HEK293 (cell line): ENCODE measurements around the gene DGKQ.

Source experiments
- CTCF ChIA-PET: fragments of 350-600 bp; formaldehyde crosslinking; extraction: SDS; loops from one replicate; lab custom pipeline; 2021; ENCODE audit warnings: antibody characterized with exemption; lab: Yijun Ruan, JAX
- POLR2A ChIA-PET: fragments of 300-600 bp; formaldehyde crosslinking; extraction: SDS; loops from one replicate; lab custom pipeline; 2020; ENCODE audit warnings: antibody characterized with exemption, inconsistent platforms; lab: Yijun Ruan, JAX
- H3K27ac ChIP-seq: fragments of 200-500 bp; sonication (Bioruptor generic); 2 replicates; pipeline ENCODE4 v1.5.1; 2014; ENCODE audit warnings: low read depth, low read length, control low read depth, inconsistent platforms; ENCODE audit errors: extremely low read depth
- H3K36me3 ChIP-seq, 2 experiments: fragments of 200-500 bp in 1 of 2; sonication (Bioruptor generic) in 1 of 2; 1 replicate in 1 of 2; 2 replicates in 1 of 2; pipeline ENCODE4 v1.5.1; 2014 to 2017; ENCODE audit warnings: inconsistent platforms in 2 of 2, low read length in 2 of 2; ENCODE audit not compliant: control insufficient read depth in 2 of 2, insufficient read depth in 1 of 2
- H3K4me1 ChIP-seq: fragments of 200-500 bp; sonication (Bioruptor generic); 2 replicates; pipeline ENCODE4 v1.5.1; 2014; ENCODE audit warnings: mild to moderate bottlenecking, low read length, inconsistent platforms; ENCODE audit not compliant: control insufficient read depth, insufficient read depth
- H3K4me3 ChIP-seq: 2 replicates; pipeline ENCODE4 v1.5.1; 2011; ENCODE audit warnings: low read depth, mild to moderate bottlenecking, control low read depth, low read length, moderate library complexity
- H3K9me3 ChIP-seq: fragments of 200-500 bp; sonication (Bioruptor generic); 2 replicates; pipeline ENCODE4 v1.5.1; 2014; ENCODE audit warnings: low read depth, low read length, inconsistent platforms; ENCODE audit not compliant: control insufficient read depth, insufficient read depth
- BCL11B ChIP-seq: fragments of 450-650 bp; formaldehyde crosslinking; IDR thresholded peaks from 2 replicates; pipeline ENCODE4 v1.5.1; 2016; ENCODE audit warnings: low read depth, missing biosample characterization, missing genetic modification characterization
- EGR2 ChIP-seq: fragments of 450-650 bp; formaldehyde crosslinking; IDR thresholded peaks from 2 replicates; pipeline ENCODE4 v1.5.1; 2016; ENCODE audit warnings: low read depth, missing biosample characterization, missing genetic modification characterization
- GLIS2 ChIP-seq: fragments of 450-650 bp; formaldehyde crosslinking; IDR thresholded peaks from 2 replicates; pipeline ENCODE4 v1.5.1; 2016; ENCODE audit warnings: missing biosample characterization, missing genetic modification characterization
- IKZF3 ChIP-seq: fragments of 450-650 bp; IDR thresholded peaks from 2 replicates; pipeline ENCODE4 v1.5.0; 2018; ENCODE audit warnings: missing biosample characterization, mild to moderate bottlenecking, missing genetic modification characterization, moderate library complexity
- OSR2 ChIP-seq: fragments of 450-650 bp; formaldehyde crosslinking; IDR thresholded peaks from 2 replicates; pipeline ENCODE4 v1.5.1; 2016; ENCODE audit warnings: missing biosample characterization, missing genetic modification characterization
- PRDM1 ChIP-seq: fragments of 450-650 bp; formaldehyde crosslinking; IDR thresholded peaks from 2 replicates; pipeline ENCODE4; 2016; ENCODE audit warnings: missing biosample characterization, missing genetic modification characterization
- SALL2 ChIP-seq: fragments of 450-650 bp; formaldehyde crosslinking; IDR thresholded peaks from 2 replicates; pipeline ENCODE4 v1.5.0; 2017; ENCODE audit warnings: missing biosample characterization, mild to moderate bottlenecking, missing genetic modification characterization, borderline replicate concordance
- SETDB1 ChIP-seq: IDR thresholded peaks from one replicate; pipeline ENCODE4 v1.6.1; 2017; ENCODE audit warnings: mild to moderate bottlenecking, low read length, moderate library complexity, mixed read lengths; ENCODE audit not compliant: insufficient read length
- SP2 ChIP-seq: fragments of 450-650 bp; formaldehyde crosslinking; IDR thresholded peaks from 2 replicates; pipeline ENCODE4 v1.5.1; 2016; ENCODE audit warnings: missing biosample characterization, missing genetic modification characterization
- SP3 ChIP-seq: fragments of 450-650 bp; formaldehyde crosslinking; IDR thresholded peaks from 2 replicates; pipeline ENCODE4 v1.5.1; 2016; ENCODE audit warnings: missing biosample characterization, missing genetic modification characterization
- SP7 ChIP-seq: fragments of 450-650 bp; formaldehyde crosslinking; IDR thresholded peaks from 2 replicates; pipeline ENCODE4 v1.5.1; 2016; ENCODE audit warnings: missing biosample characterization, missing genetic modification characterization
- TRIM28 ChIP-seq: IDR thresholded peaks from 2 replicates; pipeline ENCODE4 v1.6.1; 2011; ENCODE audit warnings: low read length, control low read depth, borderline replicate concordance
- YY1 ChIP-seq: fragments of 450-650 bp; formaldehyde crosslinking; IDR thresholded peaks from 2 replicates; pipeline ENCODE4 v1.5.1; 2018; ENCODE audit warnings: missing biosample characterization, missing genetic modification characterization
- ZBTB1 ChIP-seq: fragments of 450-650 bp; formaldehyde crosslinking; IDR thresholded peaks from 2 replicates; pipeline ENCODE4 v1.5.1; 2016; ENCODE audit warnings: missing biosample characterization, missing genetic modification characterization
- ZBTB17 ChIP-seq: fragments of 450-650 bp; formaldehyde crosslinking; IDR thresholded peaks from 2 replicates; pipeline ENCODE4 v1.5.1; 2016; ENCODE audit warnings: missing biosample characterization, missing genetic modification characterization
- ZNF366 ChIP-seq: fragments of 450-650 bp; formaldehyde crosslinking; conservative IDR thresholded peaks from 2 replicates; pipeline ENCODE4 v1.5.1; 2016; ENCODE audit warnings: missing biosample characterization, missing genetic modification characterization
- ZNF544 ChIP-seq: fragments of 450-650 bp; formaldehyde crosslinking; IDR thresholded peaks from 2 replicates; pipeline ENCODE4 v1.5.0; 2017; ENCODE audit warnings: missing biosample characterization, missing genetic modification characterization
- ZNF660 ChIP-seq: fragments of 450-650 bp; IDR thresholded peaks from 2 replicates; pipeline ENCODE4 v1.5.1; 2018; ENCODE audit warnings: missing biosample characterization, mild to moderate bottlenecking, missing genetic modification characterization
- ZNF777 ChIP-seq: fragments of 450-650 bp; formaldehyde crosslinking; IDR thresholded peaks from 2 replicates; pipeline ENCODE4 v1.5.1; 2017; ENCODE audit warnings: missing biosample characterization, missing genetic modification characterization, borderline replicate concordance
- ZSCAN16 ChIP-seq: fragments of 450-650 bp; formaldehyde crosslinking; IDR thresholded peaks from 2 replicates; pipeline ENCODE4 v1.5.1; 2016; ENCODE audit warnings: missing biosample characterization, missing genetic modification characterization
- TF ChIP-seq, protein P1 (sequence below): fragments of 450-650 bp; formaldehyde crosslinking; IDR thresholded peaks from 2 replicates; pipeline ENCODE4 v1.5.1; 2016; ENCODE audit warnings: missing biosample characterization, missing genetic modification characterization
- TF ChIP-seq, protein P2 (sequence below): fragments of 450-650 bp; formaldehyde crosslinking; IDR thresholded peaks from 2 replicates; pipeline ENCODE4 v1.5.1; 2016; ENCODE audit warnings: missing biosample characterization, missing genetic modification characterization
- TF ChIP-seq, protein P3 (sequence below): fragments of 450-650 bp; formaldehyde crosslinking; IDR thresholded peaks from 2 replicates; pipeline ENCODE4 v1.5.1; 2017; ENCODE audit warnings: missing biosample characterization, missing genetic modification characterization

DGKQ gene

DNA sequence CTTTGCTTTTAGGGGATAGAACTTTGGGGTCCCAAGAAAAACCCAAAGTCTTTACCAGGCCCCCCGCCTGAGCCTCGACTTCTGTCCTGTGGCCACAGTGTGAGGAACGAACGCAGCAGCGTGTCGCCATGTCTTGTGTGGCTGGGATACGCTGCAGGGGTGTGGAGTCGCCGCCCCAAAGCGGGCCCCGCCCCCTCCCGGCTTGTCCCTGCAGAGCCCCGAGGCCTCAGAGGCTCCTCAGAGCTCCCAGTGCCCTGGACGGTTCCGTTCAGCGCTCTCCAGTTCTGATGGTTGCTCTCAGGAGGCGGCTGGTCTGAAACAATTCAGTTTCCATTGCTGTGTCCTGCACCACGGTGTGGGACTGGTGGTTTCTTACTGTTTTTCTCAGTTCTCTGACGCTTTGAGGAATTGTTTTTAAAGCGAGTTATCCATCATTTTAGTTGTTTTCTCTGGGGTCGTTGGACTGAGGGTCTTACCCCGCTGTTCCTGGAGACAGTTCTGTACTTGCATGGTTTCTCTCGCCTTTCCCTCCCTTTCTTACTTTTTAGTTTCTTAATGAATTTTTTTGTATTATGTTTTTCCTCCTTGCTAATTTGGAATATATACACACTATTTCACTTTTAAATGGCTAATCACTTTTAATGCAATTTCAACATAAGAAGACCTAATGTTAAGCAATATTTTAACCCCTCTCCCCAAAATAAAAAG lies 11.9 kb upstream of the DGKQ start:
- TF ChIP-seq ZNF544 (no peak), YY1 (tag by site-specific recombination) (no peak), TRIM28 (no peak), SP3 (tag by site-specific recombination) (peak; percentile 46; the same call in 1 of the 2 replicates), GLIS2 (tag by site-specific recombination) (peak; percentile 54), ZBTB17 (tag by site-specific recombination) (peak; percentile 68; the same call in 1 of the 2 replicates)
- TF ChIP-seq, protein P1, sequence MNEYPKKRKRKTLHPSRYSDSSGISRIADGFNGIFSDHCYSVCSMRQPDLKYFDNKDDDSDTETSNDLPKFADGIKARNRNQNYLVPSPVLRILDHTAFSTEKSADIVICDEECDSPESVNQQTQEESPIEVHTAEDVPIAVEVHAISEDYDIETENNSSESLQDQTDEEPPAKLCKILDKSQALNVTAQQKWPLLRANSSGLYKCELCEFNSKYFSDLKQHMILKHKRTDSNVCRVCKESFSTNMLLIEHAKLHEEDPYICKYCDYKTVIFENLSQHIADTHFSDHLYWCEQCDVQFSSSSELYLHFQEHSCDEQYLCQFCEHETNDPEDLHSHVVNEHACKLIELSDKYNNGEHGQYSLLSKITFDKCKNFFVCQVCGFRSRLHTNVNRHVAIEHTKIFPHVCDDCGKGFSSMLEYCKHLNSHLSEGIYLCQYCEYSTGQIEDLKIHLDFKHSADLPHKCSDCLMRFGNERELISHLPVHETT (tag by site-specific recombination): no peak
- TF ChIP-seq, all 188 proteins: peak for 3
- CTCF ChIA-PET: interaction anchor here (1.2 kb wide), 1 partner anchor 51 kb away, joined by 4 read pairs; no protein-coding TSS in a partner anchor
- no peaks in the 10 kb centered on the region for H3K4me1 ChIP-seq
- peaks cover 0 to 4% of the 10 kb centered on the region in 2 experiments; a peak in 1 of 3 replicates for H3K36me3 ChIP-seq
- H3K27ac ChIP-seq: no peak overlapping the region
- no peak overlapping the region for H3K4me3 ChIP-seq
- POLR2A ChIA-PET: no interaction called here
- no peaks in the 10 kb centered on the region for H3K9me3 ChIP-seq

DNA sequence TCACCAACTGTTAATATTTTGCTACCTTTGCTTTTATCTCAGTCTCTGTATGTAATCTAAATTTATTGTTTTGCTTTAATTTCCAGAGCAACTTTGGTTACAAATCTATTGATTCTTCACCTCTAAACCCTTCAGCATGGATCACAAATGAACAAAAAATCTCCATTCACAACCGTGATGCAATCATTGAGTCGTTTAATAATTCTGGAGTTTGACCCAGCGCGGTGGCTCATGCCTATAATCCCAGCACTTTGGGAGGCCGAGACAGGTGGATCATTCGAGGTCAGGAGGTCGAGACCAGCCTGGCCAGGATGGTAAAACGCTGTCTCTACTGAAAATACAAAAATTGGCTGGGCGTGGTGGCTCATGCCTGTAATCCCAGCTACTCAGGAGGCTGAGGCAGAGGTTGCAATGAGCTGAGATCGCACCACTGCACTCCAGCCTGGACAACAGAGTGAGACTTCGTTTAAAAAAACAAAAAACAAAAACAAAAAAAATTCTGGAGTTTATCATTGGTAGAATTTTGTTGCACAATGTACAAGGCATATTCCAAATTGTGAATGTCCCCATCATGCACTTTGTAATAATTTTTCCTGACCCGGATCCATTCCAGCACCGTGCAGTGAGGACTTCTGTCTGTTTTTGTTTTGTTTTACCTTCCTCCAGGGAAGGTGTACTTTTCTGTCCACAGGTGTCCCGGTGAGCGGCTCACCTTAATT lies 11.1 kb upstream of the DGKQ start:
- POLR2A ChIA-PET: no interaction called here
- CTCF ChIA-PET: no interaction called here
- H3K4me3 ChIP-seq: no peak overlapping the region
- TF ChIP-seq ZNF777 (tag by site-specific recombination) (no peak), OSR2 (tag by site-specific recombination) (no peak), IKZF3 (no peak), ZSCAN16 (no peak), ZBTB17 (tag by site-specific recombination) (no peak), BCL11B (tag by site-specific recombination) (no peak), ZNF366 (no peak), SP2 (no peak), ZBTB1 (no peak), YY1 (tag by site-specific recombination) (no peak), SP7 (tag by site-specific recombination) (no peak)
- TF ChIP-seq, protein P2, sequence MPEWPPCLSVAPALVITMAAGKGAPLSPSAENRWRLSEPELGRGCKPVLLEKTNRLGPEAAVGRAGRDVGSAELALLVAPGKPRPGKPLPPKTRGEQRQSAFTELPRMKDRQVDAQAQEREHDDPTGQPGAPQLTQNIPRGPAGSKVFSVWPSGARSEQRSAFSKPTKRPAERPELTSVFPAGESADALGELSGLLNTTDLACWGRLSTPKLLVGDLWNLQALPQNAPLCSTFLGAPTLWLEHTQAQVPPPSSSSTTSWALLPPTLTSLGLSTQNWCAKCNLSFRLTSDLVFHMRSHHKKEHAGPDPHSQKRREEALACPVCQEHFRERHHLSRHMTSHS (tag by site-specific recombination): no peak
- peaks cover 0 to under 1% of the 10 kb centered on the region in 2 experiments; a peak in 1 of 3 replicates for H3K36me3 ChIP-seq
- no peak overlapping the region for H3K27ac ChIP-seq
- no peaks in the 10 kb centered on the region for H3K4me1 ChIP-seq
- no peaks in the 10 kb centered on the region for H3K9me3 ChIP-seq

DNA sequence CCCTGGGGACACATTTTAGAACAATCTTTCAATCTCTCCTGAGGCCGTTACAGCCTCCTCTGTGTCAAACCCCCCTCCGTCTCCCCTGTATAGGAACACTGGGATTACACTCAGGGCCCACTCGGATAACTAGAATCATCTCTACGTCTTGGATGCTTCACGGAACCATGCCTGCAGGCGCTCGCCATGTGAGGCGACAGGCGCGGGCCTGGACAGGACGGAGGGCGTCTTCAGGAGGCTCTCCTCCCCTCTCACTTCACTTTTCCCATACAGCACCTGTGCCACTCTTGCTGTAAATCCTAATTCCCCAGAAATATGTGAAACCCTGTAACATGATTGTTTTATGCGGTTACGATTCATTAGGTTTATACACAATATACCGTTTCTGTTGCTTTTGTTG lies 9.4 kb upstream of the DGKQ start:
- ChIA-PET POLR2A (no interaction called here), CTCF (no interaction called here)
- no peaks in the 10 kb centered on the region for H3K4me1 ChIP-seq
- no peak overlapping the region for H3K27ac ChIP-seq
- no peaks in the 10 kb centered on the region for H3K36me3 ChIP-seq
- H3K4me3 ChIP-seq: no peak overlapping the region
- TF ChIP-seq, protein P3, sequence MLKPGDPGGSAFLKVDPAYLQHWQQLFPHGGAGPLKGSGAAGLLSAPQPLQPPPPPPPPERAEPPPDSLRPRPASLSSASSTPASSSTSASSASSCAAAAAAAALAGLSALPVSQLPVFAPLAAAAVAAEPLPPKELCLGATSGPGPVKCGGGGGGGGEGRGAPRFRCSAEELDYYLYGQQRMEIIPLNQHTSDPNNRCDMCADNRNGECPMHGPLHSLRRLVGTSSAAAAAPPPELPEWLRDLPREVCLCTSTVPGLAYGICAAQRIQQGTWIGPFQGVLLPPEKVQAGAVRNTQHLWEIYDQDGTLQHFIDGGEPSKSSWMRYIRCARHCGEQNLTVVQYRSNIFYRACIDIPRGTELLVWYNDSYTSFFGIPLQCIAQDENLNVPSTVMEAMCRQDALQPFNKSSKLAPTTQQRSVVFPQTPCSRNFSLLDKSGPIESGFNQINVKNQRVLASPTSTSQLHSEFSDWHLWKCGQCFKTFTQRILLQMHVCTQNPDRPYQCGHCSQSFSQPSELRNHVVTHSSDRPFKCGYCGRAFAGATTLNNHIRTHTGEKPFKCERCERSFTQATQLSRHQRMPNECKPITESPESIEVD: no peak
- no peak for TF ChIP-seq EGR2 (tag by site-specific recombination)
- TF ChIP-seq SALL2 (tag by site-specific recombination): no peak
- TF ChIP-seq SETDB1: no peak
- no peak for TF ChIP-seq PRDM1 (tag by site-specific recombination)
- no peak for TF ChIP-seq ZNF660 (tag by site-specific recombination)
- H3K9me3 ChIP-seq: no peaks in the 10 kb centered on the region
